ENCODE data around the gene SH2D3C.
"Not testable (repeated sequence)": the region's sequence is repeated elsewhere in the genome, so short reads cannot be mapped to it uniquely, and the experiment has no call there.

Gene SH2D3C

GRCh38 chr9:127781806-127782205 lies 3.3 kb upstream of the SH2D3C start:
- Histone ChIP-seq H3K36me3 (no peaks in the 10 kb centered on the region; the same call in 1 of the 2 replicates), H3K4me3 (ENCODE audit: low read depth, low read length) (no peak overlapping the region), H3K27me3 (no peaks in the 10 kb centered on the region), H3K4me1 (peaks cover 17% of the 10 kb centered on the region), H3K9me3 (no peaks in the 10 kb centered on the region)
- DNase-seq, result no peak
- no peak for TF ChIP-seq CTCF (IDR thresholded peaks at IDR 0.05; ENCODE audit: low read depth, low read length)

DNA sequence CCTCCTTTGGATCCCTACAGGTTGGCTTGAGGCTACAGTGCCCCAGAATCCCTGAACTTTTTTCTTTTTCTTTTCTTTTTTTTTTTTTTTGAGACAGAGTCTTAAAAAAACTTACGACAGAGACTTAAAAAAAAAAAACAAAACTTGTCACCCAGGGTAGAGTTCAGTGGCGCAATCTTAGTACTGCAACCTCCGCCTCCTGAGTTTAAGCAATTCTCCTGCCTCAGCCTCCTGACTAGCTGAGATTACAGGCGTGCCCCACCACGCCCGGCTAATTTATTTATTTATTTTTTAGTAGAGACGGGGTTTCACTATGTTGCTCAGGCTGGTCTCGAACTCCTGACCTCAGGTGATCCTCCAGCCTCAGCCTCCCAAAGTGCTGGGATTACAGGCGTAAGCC lies 2.4 kb upstream of the SH2D3C start:
- H3K4me1 ChIP-seq, result peaks cover 19% of the 10 kb centered on the region
- not testable (repeated sequence) for DNase-seq; H3K4me3 ChIP-seq (ENCODE audit: low read depth, low read length); H3K36me3 ChIP-seq; H3K9me3 ChIP-seq; H3K27me3 ChIP-seq

GRCh38 chr9:127780126-127780885 lies 1.8 kb upstream of the SH2D3C start:
- DNase-seq, result peak; percentile 36
- no peaks in the 10 kb centered on the region for H3K9me3 ChIP-seq
- H3K36me3 ChIP-seq, result no peaks in the 10 kb centered on the region
- H3K27me3 ChIP-seq, result no peaks in the 10 kb centered on the region
- no peak overlapping the region for H3K4me3 ChIP-seq (ENCODE audit: low read depth, low read length)
- H3K4me1 ChIP-seq, result peaks cover 19% of the 10 kb centered on the region
- no peak for TF ChIP-seq CTCF (IDR thresholded peaks at IDR 0.05; ENCODE audit: low read depth, low read length)

DNA sequence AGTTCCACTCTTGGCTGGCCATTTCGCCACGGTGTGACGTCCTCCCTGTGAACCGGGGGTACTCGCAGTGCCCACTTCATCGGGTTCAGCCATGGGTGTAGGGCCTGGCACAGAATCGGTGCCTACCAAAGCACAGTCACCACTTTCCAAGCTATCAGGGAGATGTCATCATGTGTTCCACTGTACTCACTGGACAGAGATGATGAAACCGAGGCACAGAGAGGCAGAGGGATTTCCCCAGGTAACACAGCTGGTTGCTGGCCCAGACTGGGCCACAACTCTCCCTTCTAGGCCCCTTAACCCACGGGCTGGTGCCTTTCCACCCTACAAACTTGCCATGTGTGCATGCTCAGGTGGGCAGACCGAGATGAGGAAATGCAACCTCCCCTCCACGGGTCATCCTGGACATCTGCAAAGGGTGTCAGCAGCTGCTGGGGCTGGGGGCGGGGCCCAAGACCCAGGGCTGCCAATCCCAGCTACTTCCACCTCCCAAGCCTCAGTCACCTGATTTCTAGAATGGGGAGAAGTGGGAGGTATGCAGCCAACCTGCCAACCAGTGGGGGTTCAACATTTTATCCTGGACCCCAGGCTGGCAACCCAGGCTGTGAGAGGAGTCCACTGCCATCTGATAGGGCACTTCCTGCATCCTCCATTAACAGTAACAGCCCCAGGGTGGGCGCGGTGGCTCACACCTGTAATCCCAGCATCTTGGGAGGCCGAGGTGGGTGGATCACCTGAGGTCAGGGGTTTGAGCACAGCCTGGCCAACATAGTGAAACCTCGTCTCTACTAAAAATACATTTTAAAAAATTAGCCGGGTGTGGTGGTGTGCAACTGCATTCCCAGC lies 893 bp upstream of the SH2D3C start:
- Histone ChIP-seq H3K36me3 (no peaks in the 10 kb centered on the region), H3K4me1 (peaks cover 19% of the 10 kb centered on the region), H3K27me3 (no peaks in the 10 kb centered on the region), H3K9me3 (no peaks in the 10 kb centered on the region), H3K4me3 (ENCODE audit: low read depth, low read length) (no peak overlapping the region)
- TF ChIP-seq CTCF (IDR thresholded peaks at IDR 0.05; ENCODE audit: low read depth, low read length), result no peak
- no peak for DNase-seq

DNA sequence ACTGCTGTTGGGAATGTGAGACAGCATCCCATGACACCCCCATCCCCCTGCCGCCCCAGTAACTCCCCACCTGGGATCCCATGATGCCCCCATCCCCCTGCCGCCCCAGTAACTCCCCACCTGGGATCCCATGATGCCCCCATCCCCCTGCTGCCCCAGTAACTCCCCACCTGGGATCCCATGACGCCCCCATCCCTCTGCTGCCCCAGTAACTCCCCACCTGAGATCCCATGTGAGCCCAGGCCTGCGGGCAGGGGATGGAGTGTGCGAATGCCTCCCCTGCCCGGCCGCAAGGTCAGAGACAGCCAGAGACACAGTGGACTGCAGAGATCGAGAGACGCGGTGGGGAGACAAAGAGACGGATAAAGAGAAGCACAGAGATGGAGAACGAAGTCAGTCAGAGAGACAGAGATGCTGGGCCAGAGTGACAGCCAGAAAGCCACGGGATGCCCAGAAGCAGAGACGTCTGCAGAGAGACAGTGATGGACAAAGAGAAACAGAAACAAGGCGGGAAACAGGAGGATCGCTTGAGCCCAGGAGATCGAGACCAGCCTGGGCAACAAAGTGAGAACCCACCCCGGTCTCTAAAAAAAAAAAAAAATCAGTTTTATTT lies 992 bp downstream of the SH2D3C start:
- Histone ChIP-seq H3K9me3 (no peaks in the 10 kb centered on the region), H3K4me3 (ENCODE audit: low read depth, low read length) (no peak overlapping the region), H3K36me3 (no peaks in the 10 kb centered on the region), H3K27me3 (no peaks in the 10 kb centered on the region), H3K4me1 (peaks cover 19% of the 10 kb centered on the region)
- DNase-seq, result no peak
- no peak for TF ChIP-seq CTCF (IDR thresholded peaks at IDR 0.05; ENCODE audit: low read depth, low read length)

DNA sequence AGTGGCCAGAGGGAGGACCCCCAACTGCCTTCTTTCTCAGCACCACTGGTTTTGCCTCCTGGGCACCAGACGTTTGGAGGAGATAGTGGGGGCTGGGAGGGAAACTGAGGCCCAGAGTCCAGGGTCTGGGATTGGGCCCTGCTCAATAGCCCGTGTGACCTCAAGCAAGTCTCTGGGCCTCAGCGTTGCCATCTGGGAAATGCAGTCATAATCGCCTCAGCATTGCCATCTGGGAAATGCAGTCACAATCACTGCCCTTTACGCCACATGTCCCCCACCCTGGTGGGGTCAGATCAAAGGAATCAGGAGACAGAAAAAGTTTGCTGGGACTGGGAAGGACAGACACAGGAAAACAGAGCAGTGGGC lies 1.6 kb downstream of the SH2D3C start:
- H3K4me3 ChIP-seq (ENCODE audit: low read depth, low read length), result no peak overlapping the region
- TF ChIP-seq CTCF (IDR thresholded peaks at IDR 0.05; ENCODE audit: low read depth, low read length), result no peak
- peaks cover 19% of the 10 kb centered on the region for H3K4me1 ChIP-seq
- no peaks in the 10 kb centered on the region for H3K9me3 ChIP-seq
- H3K27me3 ChIP-seq, result no peaks in the 10 kb centered on the region
- no peak for DNase-seq
- no peaks in the 10 kb centered on the region for H3K36me3 ChIP-seq

Measured in BE2C (cell line).